WTC11 (cell line): ENCODE results near the gene CDH12.

ENCODE experiments used
- CTCF ChIP-seq: fragments of 200-600 bp; IDR thresholded peaks from 2 replicates; pipeline ENCODE4 v1.8.0; 2022; ENCODE audit warnings: antibody characterized with exemption
- PREB ChIP-seq: sonication (generic); formaldehyde crosslinking; IDR thresholded peaks from 2 replicates; pipeline ENCODE4 v1.8.1; 2022; ENCODE audit warnings: mild to moderate bottlenecking, missing genetic modification reagents, moderate library complexity, borderline replicate concordance

DNA sequence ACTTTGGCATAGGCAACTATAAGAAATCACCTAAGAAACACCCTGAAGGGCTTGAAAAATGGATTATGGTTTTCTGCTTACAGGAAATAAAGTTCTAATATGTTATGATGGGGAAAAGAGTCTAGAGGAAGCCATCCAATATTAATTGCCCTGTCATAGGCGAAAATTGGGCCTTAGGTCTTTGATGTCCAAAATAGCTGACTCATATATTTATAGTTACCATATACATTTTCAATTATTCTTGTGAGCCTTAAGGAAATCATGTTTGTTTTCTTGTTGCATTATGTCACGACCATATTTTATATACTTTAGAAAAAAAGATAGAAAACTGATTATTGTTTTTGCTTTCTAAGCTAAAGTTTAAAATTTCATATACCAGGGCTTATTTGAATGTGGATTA, 509.1 kb downstream of the CDH12 start:
- TF ChIP-seq CTCF (no peak), PREB (no peak)
